ENCODE data around the gene MIGA2.

- TF ChIP-seq CTCF (IDR thresholded peaks at IDR 0.05) (no peak), RFX5 (IDR thresholded peaks at IDR 0.05) (no peak), REST (IDR thresholded peaks at IDR 0.05) (no peak), EHMT2 (IDR thresholded peaks at IDR 0.05; ENCODE audit: low read depth) (no peak), POLR2A (IDR thresholded peaks at IDR 0.05; ENCODE audit: low read length) (no peak), GATA3 (IDR thresholded peaks at IDR 0.05; ENCODE audit: borderline replicate concordance) (no peak), MAZ (IDR thresholded peaks at IDR 0.05; ENCODE audit: borderline replicate concordance, low read depth, low read length) (no peak), CEBPB (IDR thresholded peaks at IDR 0.05) (no peak), FOSL2 (IDR thresholded peaks at IDR 0.05) (no peak), FOSL2 (CRISPR knock-in tag; IDR thresholded peaks at IDR 0.05) (no peak), SMC3 (IDR thresholded peaks at IDR 0.05) (no peak), JUN (IDR thresholded peaks at IDR 0.05) (no peak), MAX (IDR thresholded peaks at IDR 0.05) (no peak), KDM1A (IDR thresholded peaks at IDR 0.05; ENCODE audit: low read depth) (no peak)
Observed at GRCh38 chr9:129008986-129009583, 27.3 kb upstream of the MIGA2 start.

Measured in A549 (cell line).